GM18498 (cell line): Measurements from ENCODE around the gene NPAS2.
A peak's percentile ranks its signal among the peaks of the same experiment; 100 is the strongest.

Source experiments
- ATAC-seq: cut with Tn5 transposase; IDR thresholded peaks from one replicate; pipeline ENCODE4 v1.9.1; 2021; ENCODE audit warnings: mild to moderate bottlenecking, moderate library complexity; ENCODE audit not compliant: unreplicated experiment

Gene NPAS2

GRCh38 chr2:100962366-100963025 lies 142.6 kb downstream of the NPAS2 start:
- ATAC-seq = no peak

DNA sequence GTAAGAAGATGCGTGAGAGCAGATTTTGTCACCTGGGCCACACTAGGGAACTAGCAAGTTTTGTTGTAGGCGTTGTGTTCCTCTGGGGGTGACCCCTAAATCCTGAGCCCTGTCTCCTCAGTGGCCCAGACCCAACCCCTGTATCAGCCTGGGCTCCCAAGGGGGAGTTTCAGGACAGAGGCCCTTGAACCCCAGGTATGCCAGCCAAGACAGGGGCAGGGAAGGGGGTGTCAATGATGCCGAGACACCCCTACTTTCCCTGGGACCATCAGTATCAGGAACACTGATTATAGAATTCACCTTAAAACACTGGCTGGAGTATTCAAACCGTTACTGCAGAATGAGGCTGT lies 143.1 kb downstream of the NPAS2 start:
- ATAC-seq = no peak

- no peak for ATAC-seq
Measured at GRCh38 chr2:100964222-100964621, 144.3 kb downstream of the NPAS2 start.

DNA sequence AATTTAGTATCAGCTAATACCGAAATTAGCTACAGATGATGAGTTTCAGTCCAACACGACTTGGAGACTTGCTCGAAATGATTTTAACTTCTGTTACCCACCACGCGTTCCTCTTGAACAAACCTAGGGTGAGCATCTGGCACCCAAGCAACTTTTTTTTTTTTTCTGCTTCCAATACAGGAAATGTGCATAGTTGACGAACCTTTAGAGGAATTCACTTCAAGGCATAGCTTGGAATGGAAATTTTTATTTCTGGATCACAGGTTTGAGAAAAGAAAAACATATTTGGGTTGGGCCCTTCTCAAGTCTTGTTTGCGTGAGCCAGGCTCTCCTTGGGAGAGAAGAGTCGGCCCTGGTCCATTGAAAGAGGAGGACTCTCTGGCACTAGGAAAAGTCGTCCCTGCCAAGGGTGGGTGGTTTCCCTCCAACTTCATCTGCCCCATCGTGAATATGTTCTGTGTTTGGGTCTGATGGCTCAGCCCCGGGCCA lies 144.8 kb downstream of the NPAS2 start:
- ATAC-seq = no peak

- ATAC-seq = no peak
Measured at GRCh38 chr2:100965596-100965995, 145.7 kb downstream of the NPAS2 start.

DNA sequence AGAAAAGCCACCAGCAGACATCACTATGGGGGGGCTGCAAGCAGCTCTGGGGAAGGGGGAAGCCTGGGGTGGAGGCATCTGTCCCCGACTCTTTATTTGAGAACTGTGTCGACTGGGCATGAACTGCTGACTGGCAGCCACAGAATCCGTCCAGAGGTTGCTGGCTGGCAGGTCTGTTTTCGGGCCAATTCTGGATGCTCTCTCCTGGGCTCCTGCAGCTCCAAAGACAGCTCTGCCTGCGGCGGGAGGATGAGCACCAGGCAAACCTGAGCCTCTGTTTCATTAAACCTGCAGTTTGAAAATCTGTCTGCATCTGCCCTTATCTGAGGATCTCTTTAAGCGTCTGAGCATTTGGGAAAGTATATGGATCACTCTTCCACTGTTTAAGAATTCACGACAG lies 147.8 kb downstream of the NPAS2 start:
- ATAC-seq = no peak

DNA sequence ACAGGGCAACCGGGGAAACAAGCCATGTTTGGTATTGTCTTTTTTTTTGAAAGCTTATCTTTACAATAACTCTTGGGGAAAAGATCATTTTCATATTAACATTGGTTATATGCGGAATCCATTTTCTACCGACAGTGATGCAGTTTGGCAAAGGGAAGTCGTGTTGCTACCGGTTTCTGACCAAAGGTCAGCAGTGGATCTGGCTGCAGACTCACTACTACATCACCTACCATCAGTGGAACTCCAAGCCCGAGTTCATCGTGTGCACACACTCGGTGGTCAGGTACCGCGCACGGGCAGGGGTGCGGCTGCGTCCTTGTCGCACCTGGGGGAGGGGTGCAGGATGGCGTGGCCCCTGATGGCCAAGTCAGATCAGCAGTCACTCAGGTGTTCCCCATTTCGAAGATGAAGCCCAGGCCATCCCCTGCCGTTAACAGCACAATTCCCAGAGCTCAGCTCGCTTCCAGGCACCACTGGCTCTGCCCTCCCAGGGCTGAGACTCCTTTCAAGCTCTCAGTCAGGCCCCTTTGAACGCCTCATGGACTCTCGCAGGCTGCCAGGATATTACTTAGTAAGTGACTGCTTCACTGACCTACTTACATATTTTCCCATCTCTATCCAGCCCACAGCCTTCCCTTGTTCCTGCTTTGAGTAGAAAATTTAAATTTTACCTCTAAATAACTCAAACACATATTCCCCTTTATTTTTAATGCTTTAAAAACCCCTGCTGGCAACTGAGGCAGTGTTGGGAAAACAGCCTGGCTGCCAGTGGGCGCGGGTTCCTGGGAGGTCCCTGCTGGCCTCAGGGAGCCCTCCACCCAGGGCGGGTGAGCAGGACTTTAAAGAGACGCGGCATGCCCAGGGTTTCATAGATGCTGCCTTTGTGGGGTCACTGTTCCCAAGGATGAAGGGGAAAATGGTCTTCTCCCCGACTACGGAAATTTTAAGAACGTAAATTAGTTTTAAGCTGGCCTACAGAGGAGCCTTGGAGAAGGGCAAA lies 148.5 kb downstream of the NPAS2 start:
- no peak for ATAC-seq

- no peak for ATAC-seq
Measured at GRCh38 chr2:100969998-100970397, 150.1 kb downstream of the NPAS2 start.

DNA sequence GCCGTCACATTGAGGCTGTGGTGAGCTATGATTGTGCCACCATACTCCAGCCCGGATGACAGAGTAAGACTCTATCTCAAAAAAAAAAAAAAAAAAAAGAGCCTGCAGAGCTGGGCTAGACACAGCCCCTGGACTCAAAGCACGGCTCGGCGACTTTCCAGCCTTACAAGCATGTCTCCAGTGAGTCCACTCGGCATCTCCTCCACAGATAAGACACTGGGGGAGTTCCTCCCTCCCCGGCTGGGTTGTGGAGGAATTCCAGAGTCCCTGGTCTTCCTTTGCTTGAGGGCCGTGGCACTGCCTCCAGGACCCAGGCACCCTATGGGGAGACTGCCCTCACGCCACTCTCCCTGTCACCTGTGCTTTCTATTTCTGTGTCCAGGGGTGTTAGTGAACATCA lies 151.3 kb downstream of the NPAS2 start:
- ATAC-seq = no peak

- ATAC-seq = no peak
Measured at GRCh38 chr2:100972452-100972851, 152.5 kb downstream of the NPAS2 start.

GRCh38 chr2:100974712-100975520 lies 155.0 kb downstream of the NPAS2 start:
- ATAC-seq = no peak

DNA sequence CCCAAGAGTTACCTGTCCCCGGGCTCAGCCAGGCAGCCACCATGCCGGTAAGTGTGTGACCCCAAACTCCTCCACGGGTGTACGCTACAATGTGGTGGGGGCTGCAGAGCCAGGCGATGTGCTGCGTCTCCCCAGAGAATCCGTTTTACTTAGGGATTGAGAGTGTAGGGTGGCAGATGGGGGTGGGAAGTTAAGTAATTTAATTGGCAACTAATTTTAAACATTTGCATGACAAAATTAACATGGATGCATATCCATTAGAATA lies 155.5 kb downstream of the NPAS2 start:
- ATAC-seq = no peak

- ATAC-seq = no peak
Measured at GRCh38 chr2:100976061-100976460, 156.1 kb downstream of the NPAS2 start.

GRCh38 chr2:100976645-100977391 lies 156.9 kb downstream of the NPAS2 start:
- peak; percentile 91 for ATAC-seq

DNA sequence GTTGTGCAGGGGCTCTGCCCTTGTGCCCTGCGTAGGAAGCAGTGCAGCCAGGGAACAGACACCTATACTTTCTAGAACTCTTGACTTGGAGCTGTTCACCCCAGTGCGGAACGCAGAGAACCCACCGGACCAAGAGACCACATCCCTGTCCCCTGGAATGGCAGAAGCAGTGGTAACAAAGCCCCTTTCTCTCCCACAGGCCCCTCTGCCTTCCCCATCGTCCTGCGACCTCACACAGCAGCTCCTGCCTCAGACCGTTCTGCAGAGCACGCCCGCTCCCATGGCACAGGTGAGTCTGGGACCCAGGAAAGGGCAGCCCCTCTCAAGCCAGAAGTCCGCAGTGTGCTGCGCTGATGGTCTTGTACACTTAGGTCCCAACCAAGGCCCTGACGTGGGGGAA lies 157.6 kb downstream of the NPAS2 start:
- ATAC-seq = no peak

GRCh38 chr2:100978582-100979191 lies 158.7 kb downstream of the NPAS2 start:
- ATAC-seq = no peak

- no peak for ATAC-seq
Measured at GRCh38 chr2:100980046-100980445, 160.1 kb downstream of the NPAS2 start.

DNA sequence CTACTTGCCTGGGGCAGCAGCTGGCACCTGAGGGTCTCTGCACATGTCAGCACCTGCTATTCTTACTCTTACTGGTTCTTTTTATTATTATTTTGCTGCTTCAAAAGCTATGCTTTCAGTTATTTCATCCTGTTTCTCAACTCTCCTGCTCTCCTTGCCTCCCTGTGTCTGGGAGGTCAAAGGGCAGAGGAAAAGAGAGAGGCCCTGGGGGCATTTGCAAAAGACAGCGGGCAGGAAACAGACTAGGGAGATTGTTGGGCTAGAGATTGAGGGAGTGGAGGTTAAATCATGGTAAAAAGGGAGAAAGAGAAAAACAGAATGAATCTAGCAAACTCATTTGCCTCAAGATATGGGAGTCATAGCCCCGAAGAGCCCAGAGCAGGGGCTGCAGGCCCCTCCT lies 161.1 kb downstream of the NPAS2 start:
- ATAC-seq = no peak

- no peak for ATAC-seq
Measured at GRCh38 chr2:100982431-100982861, 162.5 kb downstream of the NPAS2 start.

GRCh38 chr2:100983201-100983600 lies 163.3 kb downstream of the NPAS2 start:
- no peak for ATAC-seq
